ENCODE data around the gene MSX2. TPM values are rescaled to one million over a fixed set of nuclear protein-coding genes. Genes with fewer than 3 reads are reported as not detected.

Gene MSX2
- total RNA-seq, 1 donor: 2.2 TPM

GRCh38 chr5:174775081-174775480, 50.7 kb downstream of the MSX2 start:
- TF ChIP-seq, protein P1, sequence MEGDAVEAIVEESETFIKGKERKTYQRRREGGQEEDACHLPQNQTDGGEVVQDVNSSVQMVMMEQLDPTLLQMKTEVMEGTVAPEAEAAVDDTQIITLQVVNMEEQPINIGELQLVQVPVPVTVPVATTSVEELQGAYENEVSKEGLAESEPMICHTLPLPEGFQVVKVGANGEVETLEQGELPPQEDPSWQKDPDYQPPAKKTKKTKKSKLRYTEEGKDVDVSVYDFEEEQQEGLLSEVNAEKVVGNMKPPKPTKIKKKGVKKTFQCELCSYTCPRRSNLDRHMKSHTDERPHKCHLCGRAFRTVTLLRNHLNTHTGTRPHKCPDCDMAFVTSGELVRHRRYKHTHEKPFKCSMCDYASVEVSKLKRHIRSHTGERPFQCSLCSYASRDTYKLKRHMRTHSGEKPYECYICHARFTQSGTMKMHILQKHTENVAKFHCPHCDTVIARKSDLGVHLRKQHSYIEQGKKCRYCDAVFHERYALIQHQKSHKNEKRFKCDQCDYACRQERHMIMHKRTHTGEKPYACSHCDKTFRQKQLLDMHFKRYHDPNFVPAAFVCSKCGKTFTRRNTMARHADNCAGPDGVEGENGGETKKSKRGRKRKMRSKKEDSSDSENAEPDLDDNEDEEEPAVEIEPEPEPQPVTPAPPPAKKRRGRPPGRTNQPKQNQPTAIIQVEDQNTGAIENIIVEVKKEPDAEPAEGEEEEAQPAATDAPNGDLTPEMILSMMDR (IDR thresholded peaks at IDR 0.05; ENCODE audit: extremely low read depth, low read depth, low read length): no peak
- Histone ChIP-seq H3K27ac (ENCODE audit: low read depth, low read length) (no peak overlapping the region), H3K9me3 (ENCODE audit: low read depth, low read length) (no peaks in the 10 kb centered on the region), H3K79me2 (ENCODE audit: insufficient read depth, low read length) (no peaks in the 10 kb centered on the region), H3K4me1 (ENCODE audit: insufficient read depth, low read length) (no peaks in the 10 kb centered on the region), H3K27me3 (ENCODE audit: insufficient read depth, low read length) (no peaks in the 10 kb centered on the region), H3K36me3 (ENCODE audit: insufficient read depth, low read length) (no peaks in the 10 kb centered on the region), H3K4me2 (ENCODE audit: insufficient read depth, low read length) (no peak overlapping the region), H3K4me3 (ENCODE audit: insufficient read depth, low read length) (no peak overlapping the region), H2AFZ (ENCODE audit: low read length) (no peak overlapping the region), H4K20me1 (ENCODE audit: insufficient read depth, low read length) (no peaks in the 10 kb centered on the region)
- DNase-seq (ENCODE audit: insufficient read length, low spot score, missing footprints): no peak

GRCh38 chr5:174777111-174777510, 52.7 kb downstream of the MSX2 start:
- H3K27ac ChIP-seq (ENCODE audit: low read depth, low read length): no peak overlapping the region
- H4K20me1 ChIP-seq (ENCODE audit: insufficient read depth, low read length): no peaks in the 10 kb centered on the region
- TF ChIP-seq, protein P1 (IDR thresholded peaks at IDR 0.05; ENCODE audit: extremely low read depth, low read depth, low read length): no peak
- no peak overlapping the region for H2AFZ ChIP-seq (ENCODE audit: low read length)
- no peak overlapping the region for H3K4me3 ChIP-seq (ENCODE audit: insufficient read depth, low read length)
- no peaks in the 10 kb centered on the region for H3K27me3 ChIP-seq (ENCODE audit: insufficient read depth, low read length)
- no peaks in the 10 kb centered on the region for H3K9me3 ChIP-seq (ENCODE audit: low read depth, low read length)
- no peaks in the 10 kb centered on the region for H3K4me1 ChIP-seq (ENCODE audit: insufficient read depth, low read length)
- no peaks in the 10 kb centered on the region for H3K79me2 ChIP-seq (ENCODE audit: insufficient read depth, low read length)
- no peaks in the 10 kb centered on the region for H3K36me3 ChIP-seq (ENCODE audit: insufficient read depth, low read length)
- no peak overlapping the region for H3K4me2 ChIP-seq (ENCODE audit: insufficient read depth, low read length)
- DNase-seq (ENCODE audit: insufficient read length, low spot score, missing footprints): no peak

- Histone ChIP-seq H3K36me3 (ENCODE audit: insufficient read depth, low read length) (no peaks in the 10 kb centered on the region), H4K20me1 (ENCODE audit: insufficient read depth, low read length) (no peaks in the 10 kb centered on the region), H3K4me2 (ENCODE audit: insufficient read depth, low read length) (no peak overlapping the region), H3K4me1 (ENCODE audit: insufficient read depth, low read length) (no peaks in the 10 kb centered on the region), H3K27me3 (ENCODE audit: insufficient read depth, low read length) (no peaks in the 10 kb centered on the region), H2AFZ (ENCODE audit: low read length) (no peak overlapping the region), H3K4me3 (ENCODE audit: insufficient read depth, low read length) (no peak overlapping the region), H3K9me3 (ENCODE audit: low read depth, low read length) (no peaks in the 10 kb centered on the region), H3K27ac (ENCODE audit: low read depth, low read length) (no peak overlapping the region), H3K79me2 (ENCODE audit: insufficient read depth, low read length) (no peaks in the 10 kb centered on the region)
- no peak for DNase-seq (ENCODE audit: insufficient read length, low spot score, missing footprints)
- TF ChIP-seq, protein P1 (IDR thresholded peaks at IDR 0.05; ENCODE audit: extremely low read depth, low read depth, low read length): no peak
Measured at GRCh38 chr5:174777583-174777982, 53.2 kb downstream of the MSX2 start.

Small RNA genes within 50 kb of the gene (small RNA-seq; reads per million reads assigned to genes)
- gene MIR4634: not detected

All from osteoblast (primary cell).